GM12878 (cell line): ENCODE data around the gene CDC42BPB. TPM values are rescaled to one million over a fixed set of nuclear protein-coding genes. Genes with fewer than 3 reads are reported as not detected.

Experiments used
- ASH2L ChIP-seq: fragments of 300-600, 200-600 bp; sonication (generic); IDR thresholded peaks from 2 replicates; pipeline ENCODE4 v1.6.1; 2017; ENCODE audit warnings: low read depth, mild to moderate bottlenecking, borderline replicate concordance
- BACH1 ChIP-seq: fragments of 450-650 bp; IDR thresholded peaks from 2 replicates; pipeline ENCODE4 v1.6.1; 2017; ENCODE audit warnings: mild to moderate bottlenecking, borderline replicate concordance
- BCL11A ChIP-seq: IDR thresholded peaks from 2 replicates; pipeline ENCODE4 v1.6.1; 2011; ENCODE audit warnings: low read depth, low read length
- BMI1 ChIP-seq: fragments of 450-650 bp; IDR thresholded peaks from 2 replicates; pipeline ENCODE4 v1.6.1; 2016; ENCODE audit warnings: mild to moderate bottlenecking, moderate library complexity, borderline replicate concordance
- CBX3 ChIP-seq: fragments of 200-600 bp; sonication (generic); IDR thresholded peaks from 2 replicates; pipeline ENCODE4 v1.6.1; 2016; ENCODE audit warnings: low read depth, borderline replicate concordance
- CEBPB ChIP-seq, 2 experiments: fragments of 150-350 bp in 1 of 2; IDR thresholded peaks; 2 replicates each; pipeline ENCODE4 v1.6.1; 2012 to 2014; ENCODE audit warnings: low read depth in 2 of 2, low read length in 2 of 2, borderline replicate concordance in 1 of 2, inconsistent platforms in 1 of 2
- CHD4 ChIP-seq: fragments of 200-600 bp; sonication (generic); IDR thresholded peaks from 2 replicates; pipeline ENCODE4 v1.6.1; 2016; ENCODE audit warnings: mild to moderate bottlenecking
- CREM ChIP-seq: IDR thresholded peaks from 2 replicates; pipeline ENCODE4 v1.6.1; 2014; ENCODE audit warnings: antibody characterized with exemption, low read depth
- JUND ChIP-seq: IDR thresholded peaks from 2 replicates; pipeline ENCODE4 v1.6.1; 2012; ENCODE audit warnings: low read depth, mild to moderate bottlenecking, low read length, improper control_type of control experiment, moderate library complexity
- NFIC ChIP-seq: IDR thresholded peaks from 2 replicates; pipeline ENCODE4 v1.6.1; 2012; ENCODE audit warnings: low read depth, mild to moderate bottlenecking, inconsistent platforms, low read length, moderate library complexity
- POU2F2 ChIP-seq: IDR thresholded peaks from 3 replicates; pipeline ENCODE4 v1.6.1; 2011; ENCODE audit warnings: low read depth, mild to moderate bottlenecking, low read length, borderline replicate concordance
- RAD51 ChIP-seq: fragments of 450-650 bp; IDR thresholded peaks from 2 replicates; pipeline ENCODE4 v1.6.1; 2016; ENCODE audit warnings: moderate library complexity, mild to moderate bottlenecking, inconsistent platforms
- RELA ChIP-seq: fragments of 450-650 bp; IDR thresholded peaks from 2 replicates; pipeline ENCODE4 v1.8.0; 2014; ENCODE audit warnings: borderline replicate concordance; ENCODE audit not compliant: partially characterized antibody
- SIN3A ChIP-seq: IDR thresholded peaks from 2 replicates; pipeline ENCODE4 v1.6.1; 2012; ENCODE audit warnings: low read depth, low read length, improper control_type of control experiment
- SMAD5 ChIP-seq: IDR thresholded peaks from 2 replicates; pipeline ENCODE4 v1.6.1; 2016; ENCODE audit warnings: antibody characterized with exemption, low read depth
- polyA plus RNA-seq, 11 experiments: library from polyadenylated mRNA; depleted of rRNA in 4 of 11; unstranded in 6 of 11; stranded (reverse) in 5 of 11; fragments of >200 nt; fragmentation: Nextera tagmentation in 4 of 11; fragmentation: Illumina TruSeq in 1 of 11; extraction: Ambion mirVana in 4 of 11; extraction: Trizol in 1 of 11; gene quantifications; 1 replicate in 1 of 11; 2 replicates in 10 of 11; pipeline versions ENCODE4 v1.2.1 to v1.2.3, GENCODE V29; 2011 to 2016; ENCODE audit warnings: inconsistent platforms in 2 of 11, missing spikeins in 2 of 11, low read depth in 1 of 11
- total RNA-seq, 4 experiments: library from RNA; depleted of rRNA in 3 of 4; stranded (reverse); fragments of >200 nt in 3 of 4; fragmentation: Illumina TruSeq in 1 of 4; extraction: Trizol in 1 of 4; gene quantifications; 2 replicates each; pipeline versions ENCODE4 v1.2.1 to v1.2.3, GENCODE V29; 2013 to 2021
- TF ChIP-seq, protein P1 (sequence below): IDR thresholded peaks from 2 replicates; pipeline ENCODE4 v1.6.1; 2012; ENCODE audit warnings: mild to moderate bottlenecking, low read depth, low read length
- TF ChIP-seq, protein P2 (sequence below): fragments of 450-650 bp; conservative IDR thresholded peaks from 2 replicates; pipeline ENCODE4 v1.6.1; 2017; ENCODE audit warnings: mild to moderate bottlenecking, moderate library complexity
- TF ChIP-seq, protein P3 (sequence below): IDR thresholded peaks from 2 replicates; pipeline ENCODE4 v1.6.1; 2012; ENCODE audit warnings: improper control_type of control experiment, low read depth, low read length; ENCODE audit not compliant: insufficient replicate concordance
- TF ChIP-seq, protein P4 (sequence below): IDR thresholded peaks from 2 replicates; pipeline ENCODE4 v1.6.1; 2011; ENCODE audit warnings: borderline replicate concordance, low read depth, mild to moderate bottlenecking, moderate library complexity, low read length; ENCODE audit not compliant: insufficient read depth, poor library complexity, severe bottlenecking

Gene CDC42BPB
- total and polyA plus RNA-seq, 10 of the 15 experiments (the other 5 are each of a cell fraction or from before 2014, with no cell fraction given): 0.42 to 22.1 (median 13.3) TPM

DNA sequence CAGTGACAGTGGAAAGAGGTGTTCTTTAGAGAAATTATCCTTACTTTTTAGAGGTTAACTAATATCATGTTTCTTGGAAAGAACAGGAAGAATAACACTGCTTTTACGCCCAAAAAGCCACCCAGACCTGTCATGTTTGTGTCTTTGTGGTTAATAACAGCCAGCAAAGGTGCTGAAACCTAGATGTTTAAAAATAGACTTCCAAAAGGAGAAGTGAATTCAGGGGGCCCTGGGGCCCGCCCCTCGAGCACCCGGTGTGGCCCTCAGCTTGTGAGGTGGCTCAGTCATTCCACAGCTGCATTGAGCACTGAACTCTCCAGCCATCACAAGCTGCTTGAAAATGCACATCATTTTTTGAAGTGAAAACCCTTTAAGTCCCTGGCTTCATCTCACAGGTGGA, 155.7 kb downstream of the CDC42BPB start (continued):
- TF ChIP-seq, protein P1, sequence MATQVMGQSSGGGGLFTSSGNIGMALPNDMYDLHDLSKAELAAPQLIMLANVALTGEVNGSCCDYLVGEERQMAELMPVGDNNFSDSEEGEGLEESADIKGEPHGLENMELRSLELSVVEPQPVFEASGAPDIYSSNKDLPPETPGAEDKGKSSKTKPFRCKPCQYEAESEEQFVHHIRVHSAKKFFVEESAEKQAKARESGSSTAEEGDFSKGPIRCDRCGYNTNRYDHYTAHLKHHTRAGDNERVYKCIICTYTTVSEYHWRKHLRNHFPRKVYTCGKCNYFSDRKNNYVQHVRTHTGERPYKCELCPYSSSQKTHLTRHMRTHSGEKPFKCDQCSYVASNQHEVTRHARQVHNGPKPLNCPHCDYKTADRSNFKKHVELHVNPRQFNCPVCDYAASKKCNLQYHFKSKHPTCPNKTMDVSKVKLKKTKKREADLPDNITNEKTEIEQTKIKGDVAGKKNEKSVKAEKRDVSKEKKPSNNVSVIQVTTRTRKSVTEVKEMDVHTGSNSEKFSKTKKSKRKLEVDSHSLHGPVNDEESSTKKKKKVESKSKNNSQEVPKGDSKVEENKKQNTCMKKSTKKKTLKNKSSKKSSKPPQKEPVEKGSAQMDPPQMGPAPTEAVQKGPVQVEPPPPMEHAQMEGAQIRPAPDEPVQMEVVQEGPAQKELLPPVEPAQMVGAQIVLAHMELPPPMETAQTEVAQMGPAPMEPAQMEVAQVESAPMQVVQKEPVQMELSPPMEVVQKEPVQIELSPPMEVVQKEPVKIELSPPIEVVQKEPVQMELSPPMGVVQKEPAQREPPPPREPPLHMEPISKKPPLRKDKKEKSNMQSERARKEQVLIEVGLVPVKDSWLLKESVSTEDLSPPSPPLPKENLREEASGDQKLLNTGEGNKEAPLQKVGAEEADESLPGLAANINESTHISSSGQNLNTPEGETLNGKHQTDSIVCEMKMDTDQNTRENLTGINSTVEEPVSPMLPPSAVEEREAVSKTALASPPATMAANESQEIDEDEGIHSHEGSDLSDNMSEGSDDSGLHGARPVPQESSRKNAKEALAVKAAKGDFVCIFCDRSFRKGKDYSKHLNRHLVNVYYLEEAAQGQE: no peak
- TF ChIP-seq, protein P2, sequence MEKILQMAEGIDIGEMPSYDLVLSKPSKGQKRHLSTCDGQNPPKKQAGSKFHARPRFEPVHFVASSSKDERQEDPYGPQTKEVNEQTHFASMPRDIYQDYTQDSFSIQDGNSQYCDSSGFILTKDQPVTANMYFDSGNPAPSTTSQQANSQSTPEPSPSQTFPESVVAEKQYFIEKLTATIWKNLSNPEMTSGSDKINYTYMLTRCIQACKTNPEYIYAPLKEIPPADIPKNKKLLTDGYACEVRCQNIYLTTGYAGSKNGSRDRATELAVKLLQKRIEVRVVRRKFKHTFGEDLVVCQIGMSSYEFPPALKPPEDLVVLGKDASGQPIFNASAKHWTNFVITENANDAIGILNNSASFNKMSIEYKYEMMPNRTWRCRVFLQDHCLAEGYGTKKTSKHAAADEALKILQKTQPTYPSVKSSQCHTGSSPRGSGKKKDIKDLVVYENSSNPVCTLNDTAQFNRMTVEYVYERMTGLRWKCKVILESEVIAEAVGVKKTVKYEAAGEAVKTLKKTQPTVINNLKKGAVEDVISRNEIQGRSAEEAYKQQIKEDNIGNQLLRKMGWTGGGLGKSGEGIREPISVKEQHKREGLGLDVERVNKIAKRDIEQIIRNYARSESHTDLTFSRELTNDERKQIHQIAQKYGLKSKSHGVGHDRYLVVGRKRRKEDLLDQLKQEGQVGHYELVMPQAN: peak; percentile 50
- no peak for TF ChIP-seq CBX3
- TF ChIP-seq RAD51: 0 out of 2 replicates have a peak, but pooled peaks have one; percentile 32
- no peak for TF ChIP-seq RELA
- no peak for TF ChIP-seq BACH1
- TF ChIP-seq NFIC: peak; percentile 89
- TF ChIP-seq ASH2L: 0 out of 2 replicates have a peak, but pooled peaks have one; percentile 75
- peak; percentile 63; the same call in 1 of the 3 replicates for TF ChIP-seq POU2F2
- TF ChIP-seq CEBPB (IDR thresholded peaks at IDR 0.05; ENCODE audit: borderline replicate concordance in 1 of 2, low read depth in 2 of 2, low read length in 2 of 2): no peak
- TF ChIP-seq BCL11A: peak; percentile 73
- TF ChIP-seq, protein P3, sequence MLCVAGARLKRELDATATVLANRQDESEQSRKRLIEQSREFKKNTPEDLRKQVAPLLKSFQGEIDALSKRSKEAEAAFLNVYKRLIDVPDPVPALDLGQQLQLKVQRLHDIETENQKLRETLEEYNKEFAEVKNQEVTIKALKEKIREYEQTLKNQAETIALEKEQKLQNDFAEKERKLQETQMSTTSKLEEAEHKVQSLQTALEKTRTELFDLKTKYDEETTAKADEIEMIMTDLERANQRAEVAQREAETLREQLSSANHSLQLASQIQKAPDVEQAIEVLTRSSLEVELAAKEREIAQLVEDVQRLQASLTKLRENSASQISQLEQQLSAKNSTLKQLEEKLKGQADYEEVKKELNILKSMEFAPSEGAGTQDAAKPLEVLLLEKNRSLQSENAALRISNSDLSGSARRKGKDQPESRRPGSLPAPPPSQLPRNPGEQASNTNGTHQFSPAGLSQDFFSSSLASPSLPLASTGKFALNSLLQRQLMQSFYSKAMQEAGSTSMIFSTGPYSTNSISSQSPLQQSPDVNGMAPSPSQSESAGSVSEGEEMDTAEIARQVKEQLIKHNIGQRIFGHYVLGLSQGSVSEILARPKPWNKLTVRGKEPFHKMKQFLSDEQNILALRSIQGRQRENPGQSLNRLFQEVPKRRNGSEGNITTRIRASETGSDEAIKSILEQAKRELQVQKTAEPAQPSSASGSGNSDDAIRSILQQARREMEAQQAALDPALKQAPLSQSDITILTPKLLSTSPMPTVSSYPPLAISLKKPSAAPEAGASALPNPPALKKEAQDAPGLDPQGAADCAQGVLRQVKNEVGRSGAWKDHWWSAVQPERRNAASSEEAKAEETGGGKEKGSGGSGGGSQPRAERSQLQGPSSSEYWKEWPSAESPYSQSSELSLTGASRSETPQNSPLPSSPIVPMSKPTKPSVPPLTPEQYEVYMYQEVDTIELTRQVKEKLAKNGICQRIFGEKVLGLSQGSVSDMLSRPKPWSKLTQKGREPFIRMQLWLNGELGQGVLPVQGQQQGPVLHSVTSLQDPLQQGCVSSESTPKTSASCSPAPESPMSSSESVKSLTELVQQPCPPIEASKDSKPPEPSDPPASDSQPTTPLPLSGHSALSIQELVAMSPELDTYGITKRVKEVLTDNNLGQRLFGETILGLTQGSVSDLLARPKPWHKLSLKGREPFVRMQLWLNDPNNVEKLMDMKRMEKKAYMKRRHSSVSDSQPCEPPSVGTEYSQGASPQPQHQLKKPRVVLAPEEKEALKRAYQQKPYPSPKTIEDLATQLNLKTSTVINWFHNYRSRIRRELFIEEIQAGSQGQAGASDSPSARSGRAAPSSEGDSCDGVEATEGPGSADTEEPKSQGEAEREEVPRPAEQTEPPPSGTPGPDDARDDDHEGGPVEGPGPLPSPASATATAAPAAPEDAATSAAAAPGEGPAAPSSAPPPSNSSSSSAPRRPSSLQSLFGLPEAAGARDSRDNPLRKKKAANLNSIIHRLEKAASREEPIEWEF: no peak
- TF ChIP-seq BMI1: peak; percentile 39; the same call in 1 of the 2 replicates
- TF ChIP-seq SIN3A: no peak; the same call in 1 of the 2 replicates
- TF ChIP-seq SMAD5: 0 out of 2 replicates have a peak, but pooled peaks have one; percentile 44
- TF ChIP-seq JUND: no peak
- TF ChIP-seq, protein P4, sequence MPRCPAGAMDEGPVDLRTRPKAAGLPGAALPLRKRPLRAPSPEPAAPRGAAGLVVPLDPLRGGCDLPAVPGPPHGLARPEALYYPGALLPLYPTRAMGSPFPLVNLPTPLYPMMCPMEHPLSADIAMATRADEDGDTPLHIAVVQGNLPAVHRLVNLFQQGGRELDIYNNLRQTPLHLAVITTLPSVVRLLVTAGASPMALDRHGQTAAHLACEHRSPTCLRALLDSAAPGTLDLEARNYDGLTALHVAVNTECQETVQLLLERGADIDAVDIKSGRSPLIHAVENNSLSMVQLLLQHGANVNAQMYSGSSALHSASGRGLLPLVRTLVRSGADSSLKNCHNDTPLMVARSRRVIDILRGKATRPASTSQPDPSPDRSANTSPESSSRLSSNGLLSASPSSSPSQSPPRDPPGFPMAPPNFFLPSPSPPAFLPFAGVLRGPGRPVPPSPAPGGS: peak; percentile 56
- no peak for TF ChIP-seq CHD4
- peak; percentile 20; the same call in 1 of the 2 replicates for TF ChIP-seq CREM
